Inferior parietal cortex (tissue), 1 donor: ENCODE measurements around the gene MLNR.

Experiments used
- DNase-seq: peaks from one replicate; pipeline ENCODE4 v3.0.0-alpha.2; 2016; ENCODE audit errors: extremely low spot score

Gene MLNR, protein sequence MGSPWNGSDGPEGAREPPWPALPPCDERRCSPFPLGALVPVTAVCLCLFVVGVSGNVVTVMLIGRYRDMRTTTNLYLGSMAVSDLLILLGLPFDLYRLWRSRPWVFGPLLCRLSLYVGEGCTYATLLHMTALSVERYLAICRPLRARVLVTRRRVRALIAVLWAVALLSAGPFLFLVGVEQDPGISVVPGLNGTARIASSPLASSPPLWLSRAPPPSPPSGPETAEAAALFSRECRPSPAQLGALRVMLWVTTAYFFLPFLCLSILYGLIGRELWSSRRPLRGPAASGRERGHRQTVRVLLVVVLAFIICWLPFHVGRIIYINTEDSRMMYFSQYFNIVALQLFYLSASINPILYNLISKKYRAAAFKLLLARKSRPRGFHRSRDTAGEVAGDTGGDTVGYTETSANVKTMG

DNA sequence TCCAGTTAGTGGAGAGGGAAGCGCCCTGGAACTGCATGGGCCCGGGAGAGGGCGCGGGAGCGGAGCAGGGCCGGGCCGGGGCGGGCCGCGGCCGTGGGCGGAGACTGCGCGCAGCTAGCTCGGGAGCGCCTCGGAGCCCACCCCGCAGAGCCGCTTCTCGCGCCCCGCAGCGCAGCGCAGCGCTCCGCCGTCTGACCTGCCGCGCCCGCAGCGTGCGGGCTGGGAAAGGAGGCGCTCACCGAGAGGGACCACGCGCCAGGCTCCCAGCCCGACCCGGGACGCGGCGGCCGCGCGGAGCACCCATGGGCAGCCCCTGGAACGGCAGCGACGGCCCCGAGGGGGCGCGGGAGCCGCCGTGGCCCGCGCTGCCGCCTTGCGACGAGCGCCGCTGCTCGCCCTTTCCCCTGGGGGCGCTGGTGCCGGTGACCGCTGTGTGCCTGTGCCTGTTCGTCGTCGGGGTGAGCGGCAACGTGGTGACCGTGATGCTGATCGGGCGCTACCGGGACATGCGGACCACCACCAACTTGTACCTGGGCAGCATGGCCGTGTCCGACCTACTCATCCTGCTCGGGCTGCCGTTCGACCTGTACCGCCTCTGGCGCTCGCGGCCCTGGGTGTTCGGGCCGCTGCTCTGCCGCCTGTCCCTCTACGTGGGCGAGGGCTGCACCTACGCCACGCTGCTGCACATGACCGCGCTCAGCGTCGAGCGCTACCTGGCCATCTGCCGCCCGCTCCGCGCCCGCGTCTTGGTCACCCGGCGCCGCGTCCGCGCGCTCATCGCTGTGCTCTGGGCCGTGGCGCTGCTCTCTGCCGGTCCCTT lies at the start of gene MLNR:
MLNR (plus strand) TSS at position 303 of the 820 bp plus-strand sequence; CDS start at position 303, 0 bp downstream.
- no peak for DNase-seq

DNA sequence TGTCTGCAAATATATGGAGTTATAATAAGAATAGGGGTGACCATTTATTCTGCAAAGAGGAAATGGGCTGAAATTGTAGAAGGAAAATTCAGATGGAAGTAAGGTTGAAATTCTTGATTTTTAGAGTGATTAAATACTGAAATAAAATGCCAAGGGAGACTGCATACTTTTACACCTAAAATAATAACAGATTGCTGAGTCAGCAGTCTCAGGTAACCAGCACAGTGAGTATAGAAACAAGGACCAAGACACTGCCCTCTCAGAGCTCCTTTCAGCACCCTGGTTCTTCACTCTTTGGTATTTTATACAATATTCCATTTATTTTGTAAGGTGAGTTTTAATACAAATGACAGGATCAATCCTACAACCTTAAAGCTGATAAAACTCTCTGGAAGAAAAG lies 48.8 kb upstream of the MLNR start:
- no peak for DNase-seq

DNA sequence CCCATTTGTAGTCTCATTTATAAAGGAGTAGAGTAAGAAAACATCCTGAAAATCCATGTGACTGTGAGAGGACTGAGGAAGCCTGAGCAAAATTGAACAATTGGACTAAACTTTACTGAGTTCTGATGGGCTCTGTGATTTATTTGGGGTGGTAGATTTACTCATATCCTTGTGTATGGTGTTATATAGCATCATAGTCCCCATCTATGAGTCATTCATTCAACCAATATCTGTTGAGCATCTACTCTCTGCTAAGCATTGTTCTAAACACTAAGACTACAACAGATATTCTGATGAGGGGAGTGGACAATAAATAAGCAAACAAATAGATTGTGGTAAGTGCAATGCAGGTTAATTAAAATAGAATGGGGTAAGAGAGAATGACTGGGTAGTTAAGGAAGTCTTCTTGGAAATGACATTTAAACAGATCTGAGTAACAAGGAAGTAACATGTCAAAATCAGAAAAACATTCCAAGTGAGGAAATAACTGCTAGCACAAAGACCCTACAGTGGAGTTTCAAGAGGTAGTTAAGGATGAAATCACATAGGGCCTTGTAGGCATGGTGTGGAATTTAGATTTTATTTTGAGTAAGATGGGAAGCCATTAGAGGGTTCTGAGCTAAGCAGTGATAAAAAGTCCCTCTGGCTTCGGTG lies 36.3 kb upstream of the MLNR start:
- no peak for DNase-seq

DNA sequence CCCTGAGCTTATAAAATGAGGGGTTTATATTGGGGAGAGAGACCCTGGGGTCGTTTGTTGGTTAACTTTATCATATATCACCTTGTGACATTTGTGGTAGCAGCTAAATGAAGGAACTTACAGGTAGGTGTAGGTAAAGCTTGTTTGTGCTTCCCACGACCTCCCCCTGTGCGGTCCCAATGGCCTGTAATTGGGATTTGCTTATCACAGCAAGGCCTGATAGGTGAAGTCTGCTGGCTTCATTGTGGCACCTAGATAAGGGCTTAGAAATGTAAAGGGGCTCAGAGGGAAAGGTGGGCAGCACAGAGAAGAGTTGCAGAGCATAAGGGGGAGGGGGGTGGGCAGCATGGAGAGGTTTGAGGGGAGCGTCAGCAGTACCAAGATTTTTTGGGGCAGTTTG lies 35.5 kb upstream of the MLNR start:
- DNase-seq = no peak

DNA sequence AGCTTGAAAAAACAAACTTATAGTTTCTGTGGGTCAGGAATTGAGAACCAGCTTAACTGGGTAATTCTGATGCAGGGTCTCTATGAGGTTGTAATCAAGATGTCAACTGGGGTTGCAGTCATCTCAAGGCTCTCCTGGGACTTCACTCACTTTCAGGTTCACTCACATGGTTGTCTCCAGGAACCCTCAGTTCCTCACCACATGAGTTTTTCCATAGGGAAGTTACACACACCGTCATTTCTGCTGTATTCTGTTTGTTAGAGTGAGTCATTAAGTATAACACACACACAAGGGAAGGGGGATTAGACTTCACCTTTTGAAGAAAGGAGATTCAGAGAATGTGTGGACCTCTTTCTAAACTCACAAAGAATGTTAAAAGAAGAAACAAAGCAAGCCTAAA lies 34.9 kb upstream of the MLNR start:
- DNase-seq = no peak

DNA sequence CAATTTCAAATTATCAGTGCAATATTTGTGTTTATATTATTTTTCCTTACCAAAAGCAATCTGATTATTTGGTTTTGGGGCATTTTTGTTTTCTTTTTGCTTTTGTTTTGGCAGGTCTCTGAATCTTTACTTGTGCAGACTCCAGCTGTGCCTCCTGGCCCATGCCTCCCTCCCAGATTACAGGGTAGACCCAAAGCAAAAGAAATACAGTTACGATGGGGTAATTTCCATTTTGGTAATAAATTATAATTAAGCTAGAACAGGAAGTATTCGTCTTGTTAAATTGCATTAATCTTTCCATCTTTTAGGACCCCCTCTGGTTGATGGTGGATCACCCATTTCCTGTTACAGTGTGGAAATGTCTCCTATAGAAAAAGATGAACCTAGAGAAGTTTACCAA lies 29.2 kb upstream of the MLNR start:
- DNase-seq = no peak

DNA sequence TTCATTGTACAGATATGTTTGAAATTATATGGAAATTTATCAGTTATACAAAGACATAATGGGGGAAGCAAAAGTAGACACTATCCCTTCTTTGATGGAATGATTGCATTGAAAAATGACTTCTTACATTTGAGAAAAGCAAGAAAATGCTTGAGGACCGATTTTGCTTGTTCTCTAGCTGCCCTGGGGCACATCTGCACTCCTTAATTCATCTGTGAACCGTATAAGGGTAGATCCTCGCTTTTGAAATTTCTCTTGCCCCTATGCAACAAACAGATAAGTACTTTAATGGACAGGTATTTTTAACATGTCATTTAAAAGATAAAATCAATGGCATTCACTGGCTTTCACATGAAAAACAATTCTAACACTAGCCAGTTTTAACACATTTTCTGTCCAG lies 13.5 kb upstream of the MLNR start:
- no peak for DNase-seq

DNA sequence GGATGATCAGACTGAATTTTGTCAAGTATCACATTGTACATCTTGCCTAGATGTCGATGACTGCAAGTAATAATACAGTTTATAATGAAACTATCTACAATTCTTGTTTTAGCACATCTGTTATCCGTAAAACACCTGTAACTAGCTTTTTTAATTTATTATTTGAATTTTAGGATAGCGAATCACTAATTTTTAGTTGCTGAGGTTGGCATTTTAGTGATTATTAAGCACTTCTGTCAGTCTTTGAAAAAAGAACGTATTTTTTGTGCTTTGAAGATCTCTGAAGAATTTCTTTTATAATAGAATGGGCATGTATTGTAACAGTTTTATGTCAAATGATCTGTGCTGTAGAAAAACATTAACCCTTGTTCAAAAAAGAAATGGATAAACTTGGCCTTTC lies 11.5 kb upstream of the MLNR start:
- DNase-seq = no peak

DNA sequence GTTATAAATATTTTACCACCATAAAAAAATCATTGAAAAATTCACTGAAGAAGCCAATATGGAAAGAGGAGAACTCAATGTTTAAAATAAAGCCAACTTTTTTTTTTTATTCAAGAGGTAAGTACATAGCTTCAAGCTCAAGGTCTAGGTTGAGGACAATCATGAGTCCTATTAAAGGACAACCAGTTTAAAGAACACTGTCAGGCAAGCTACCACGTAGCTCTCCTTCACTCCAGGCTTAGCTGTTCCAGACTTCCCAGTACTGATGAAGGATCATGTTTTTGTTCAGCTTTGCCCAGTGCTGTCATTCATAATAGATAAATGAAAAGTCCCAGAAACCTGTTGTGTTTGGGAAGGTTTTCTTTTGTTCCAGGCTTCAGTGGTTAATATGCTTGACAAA lies 10.0 kb upstream of the MLNR start:
- DNase-seq = no peak

DNA sequence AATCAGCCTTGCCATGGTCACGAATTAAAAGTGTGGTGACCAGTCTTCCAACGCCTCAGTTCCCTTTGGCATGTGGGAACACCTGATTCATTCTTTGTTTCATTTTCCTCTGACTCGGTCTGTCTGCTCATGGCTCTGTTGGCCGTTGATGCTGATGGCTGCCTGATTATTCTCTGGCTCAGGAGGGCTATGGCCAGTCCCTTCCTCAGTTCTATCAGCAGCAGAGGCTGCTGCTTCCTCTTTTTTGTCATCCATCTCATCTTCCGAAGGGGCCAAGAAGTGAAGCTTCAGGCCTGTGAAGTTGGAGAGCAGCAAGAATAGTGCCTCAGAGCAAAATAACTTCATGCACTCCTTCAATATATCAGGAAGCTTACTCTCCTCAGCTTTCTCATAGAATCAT lies 9.5 kb upstream of the MLNR start:
- no peak for DNase-seq

DNA sequence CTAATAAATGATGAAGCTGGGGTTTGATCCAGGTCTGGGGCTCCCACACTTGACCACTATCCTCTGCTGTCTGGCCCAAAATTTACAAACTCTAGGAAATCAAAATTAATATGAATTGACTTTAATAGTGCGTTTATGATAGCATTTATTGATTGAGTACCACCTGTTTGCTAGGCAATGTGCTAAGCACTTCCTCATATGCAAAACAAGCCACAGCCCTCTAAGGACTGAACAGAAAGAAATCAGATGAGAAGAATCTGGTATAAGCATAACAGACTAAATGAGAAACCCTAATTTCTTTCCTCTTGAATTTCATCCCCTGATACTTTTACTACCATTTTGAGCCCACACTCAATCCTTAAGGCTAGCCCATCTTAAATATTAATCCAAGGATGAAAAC lies 6.6 kb upstream of the MLNR start:
- no peak for DNase-seq

DNA sequence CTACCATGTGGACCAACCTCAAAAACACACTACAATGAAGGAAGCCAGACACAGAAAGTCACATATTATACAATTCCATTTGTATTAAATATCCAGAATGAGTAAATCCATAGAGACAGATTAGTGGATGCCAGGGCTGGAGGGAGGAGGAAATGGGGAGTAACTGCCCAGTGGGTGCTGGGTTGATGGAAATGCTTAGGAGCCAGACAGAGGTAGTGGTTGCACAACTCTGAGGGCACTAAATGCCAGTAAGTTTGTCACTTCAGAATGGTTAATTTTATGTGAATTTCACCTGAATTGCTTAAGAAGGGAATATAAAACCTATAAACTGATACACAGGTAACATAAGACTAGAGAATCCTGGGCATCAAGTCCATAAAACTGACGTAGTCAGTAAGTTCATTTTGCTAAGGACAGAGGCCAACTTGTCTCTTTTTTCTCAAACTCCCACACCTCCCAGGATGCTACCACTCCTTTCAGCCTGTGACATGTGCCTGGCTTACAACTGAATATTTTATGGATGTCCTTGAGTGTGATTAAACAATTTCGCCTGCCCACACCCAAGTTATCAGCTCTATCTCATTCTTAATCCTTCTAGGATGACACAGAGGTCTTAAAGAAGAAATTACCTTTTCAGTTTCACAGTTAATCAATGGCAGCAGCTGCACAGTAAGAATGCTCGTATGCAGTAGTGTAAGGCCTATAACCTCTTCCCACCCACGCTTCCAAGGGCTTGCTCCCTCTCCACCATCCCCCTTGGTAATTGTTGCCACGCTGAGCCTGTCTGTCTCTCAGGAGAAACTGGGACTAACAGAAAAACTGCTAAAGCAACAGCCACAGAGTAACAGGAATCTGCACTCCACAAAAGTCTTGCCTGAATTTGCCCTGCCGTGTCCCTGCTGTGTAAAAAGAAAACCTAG lies 5.9 kb upstream of the MLNR start:
- DNase-seq = no peak

DNA sequence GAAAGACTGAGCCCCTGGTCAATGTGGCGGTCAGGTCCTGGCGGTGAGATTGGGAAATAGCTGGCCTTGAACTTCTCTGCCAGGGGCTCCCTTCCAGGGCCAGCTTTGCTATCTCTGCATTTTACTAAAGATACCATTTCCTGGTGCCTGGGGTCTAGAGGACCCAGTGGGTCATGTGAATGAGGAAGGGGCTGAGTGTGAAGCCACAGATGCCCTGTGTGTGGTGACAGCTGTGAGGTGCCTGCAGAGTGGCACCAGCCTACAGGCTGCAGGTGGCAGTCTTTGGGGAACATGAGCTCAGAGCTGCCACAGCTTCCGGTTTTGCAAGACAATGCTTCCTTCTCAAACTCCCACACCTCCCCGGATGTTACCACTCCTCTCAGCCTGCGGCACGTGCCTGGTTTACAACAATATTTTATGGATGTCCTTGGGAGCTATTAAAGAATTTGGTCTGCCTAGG lies 5.2 kb upstream of the MLNR start:
- no peak for DNase-seq

DNA sequence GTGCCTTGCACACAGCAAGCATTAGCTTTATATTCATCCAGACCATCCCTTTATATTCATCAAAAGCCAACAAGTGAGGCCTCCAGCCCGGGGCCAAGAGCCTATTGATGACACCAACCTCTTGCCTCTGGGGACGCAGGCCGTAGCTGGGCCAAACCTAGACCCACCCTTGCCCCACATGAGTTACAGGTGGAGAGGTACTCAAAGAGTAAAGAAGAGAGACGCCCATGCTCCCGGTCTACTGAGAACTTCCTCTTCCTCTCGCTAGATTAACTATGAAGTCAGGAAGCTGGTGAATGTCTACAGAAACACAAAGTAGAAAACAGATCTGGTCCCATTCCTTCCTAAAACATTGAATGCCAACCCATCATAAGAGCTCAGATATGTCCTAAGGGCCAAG lies 3.8 kb upstream of the MLNR start:
- DNase-seq = no peak

DNA sequence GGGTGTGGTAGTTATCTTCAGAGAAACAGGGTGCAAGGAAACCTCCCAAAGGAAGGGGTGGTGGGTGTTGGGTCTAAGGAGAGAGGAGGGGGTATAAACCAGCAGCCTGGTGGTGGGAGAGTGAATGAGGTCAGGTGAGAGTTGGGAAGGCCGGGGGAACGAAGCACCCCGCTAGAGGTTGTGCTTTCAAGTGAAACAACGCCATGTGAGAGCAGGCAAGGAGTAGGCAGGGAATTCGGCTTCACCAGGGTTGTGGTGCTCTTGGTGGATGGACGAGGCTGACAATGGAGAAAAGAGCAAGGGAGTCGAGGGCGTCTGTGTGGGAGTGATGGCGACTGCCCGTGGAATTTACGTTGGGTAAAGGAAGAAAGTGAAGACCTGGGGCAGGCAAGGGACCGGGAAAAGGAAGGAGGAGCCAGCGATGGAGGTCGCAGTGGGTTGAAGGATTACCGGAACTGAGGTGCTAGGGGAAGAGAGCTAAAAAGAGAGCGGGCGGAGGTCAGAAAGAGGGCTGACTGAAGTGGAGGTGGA lies 2.1 kb upstream of the MLNR start:
- no peak for DNase-seq

DNA sequence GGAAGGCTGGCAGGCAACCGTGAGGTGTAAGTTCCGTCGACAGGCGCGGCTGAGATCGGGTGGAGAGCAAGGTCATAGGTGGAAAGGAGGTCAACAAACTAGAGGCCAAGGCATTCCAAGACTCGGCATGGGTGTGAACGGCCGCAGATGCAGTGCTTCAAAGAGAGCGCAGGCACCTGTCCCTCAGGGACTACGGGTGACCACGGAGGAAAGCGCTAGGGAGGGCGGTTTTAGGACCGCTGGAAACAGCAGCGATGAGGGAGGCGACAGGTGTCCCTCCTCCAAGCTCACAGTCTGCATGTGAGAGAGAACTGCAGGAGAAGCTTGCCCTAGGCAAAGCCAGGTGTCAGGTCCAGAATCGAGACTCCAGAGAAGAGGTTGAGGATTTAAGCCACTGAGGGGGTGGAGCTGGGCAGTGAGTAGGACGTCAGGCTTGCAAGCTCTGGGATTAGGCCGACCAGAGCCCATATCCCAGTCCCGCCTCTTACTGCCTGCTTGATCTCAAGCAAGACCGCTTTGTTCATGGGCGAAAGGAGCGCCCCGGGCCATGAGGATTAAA lies 1.6 kb upstream of the MLNR start:
- DNase-seq = no peak

DNA sequence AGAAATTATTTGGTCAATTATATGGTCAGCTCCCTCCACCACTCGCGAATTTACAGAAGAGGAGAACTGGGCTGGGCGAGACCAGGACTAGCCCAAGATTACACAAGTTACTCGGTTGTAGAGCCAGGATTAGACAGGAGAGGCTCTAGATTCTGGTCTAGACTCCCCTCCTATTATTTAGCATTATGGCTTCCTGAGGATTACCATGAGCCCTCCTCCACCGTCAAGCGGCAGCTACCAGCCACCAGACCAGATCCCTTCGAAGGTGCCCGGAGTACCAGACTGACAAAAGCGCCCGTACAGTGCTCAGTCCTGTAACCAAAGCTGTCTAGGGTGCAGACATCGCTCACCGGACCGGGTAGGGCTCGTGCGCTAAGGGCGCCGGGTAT lies 497 bp upstream of the MLNR start:
- DNase-seq = no peak

DNA sequence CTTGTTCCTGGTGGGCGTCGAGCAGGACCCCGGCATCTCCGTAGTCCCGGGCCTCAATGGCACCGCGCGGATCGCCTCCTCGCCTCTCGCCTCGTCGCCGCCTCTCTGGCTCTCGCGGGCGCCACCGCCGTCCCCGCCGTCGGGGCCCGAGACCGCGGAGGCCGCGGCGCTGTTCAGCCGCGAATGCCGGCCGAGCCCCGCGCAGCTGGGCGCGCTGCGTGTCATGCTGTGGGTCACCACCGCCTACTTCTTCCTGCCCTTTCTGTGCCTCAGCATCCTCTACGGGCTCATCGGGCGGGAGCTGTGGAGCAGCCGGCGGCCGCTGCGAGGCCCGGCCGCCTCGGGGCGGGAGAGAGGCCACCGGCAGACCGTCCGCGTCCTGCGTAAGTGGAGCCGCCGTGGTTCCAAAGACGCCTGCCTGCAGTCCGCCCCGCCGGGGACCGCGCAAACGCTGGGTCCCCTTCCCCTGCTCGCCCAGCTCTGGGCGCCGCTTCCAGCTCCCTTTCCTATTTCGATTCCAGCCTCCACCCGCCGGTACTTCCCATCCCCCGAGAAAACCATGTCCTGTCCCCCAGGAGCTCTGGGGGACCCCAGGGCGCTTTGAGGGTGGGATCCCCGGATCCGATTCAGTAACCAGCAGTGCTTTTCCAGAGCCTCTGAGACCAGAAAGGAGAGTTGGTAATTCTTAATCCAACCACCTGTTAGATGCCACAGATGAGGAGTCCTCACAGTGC lies 885 bp downstream of the MLNR start:
- no peak for DNase-seq

DNA sequence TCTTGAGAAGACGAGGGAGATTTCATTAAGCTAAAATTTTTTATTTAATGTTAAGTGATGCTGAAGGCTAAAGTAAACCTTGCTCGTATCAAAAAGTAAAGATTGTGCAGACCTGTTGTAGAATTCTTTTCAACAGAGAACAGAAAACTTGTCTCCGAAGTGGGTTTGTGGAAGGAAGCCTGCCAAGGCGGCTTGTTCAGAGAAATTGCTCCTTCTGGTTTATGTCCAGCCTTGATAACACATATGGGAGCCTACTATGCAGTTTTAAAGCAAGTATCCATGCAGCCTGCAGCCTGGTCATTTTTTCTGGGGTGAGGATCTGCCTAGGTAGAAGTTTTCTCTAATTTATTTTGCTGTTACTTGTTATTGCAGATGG lies 1.4 kb downstream of the MLNR start:
- DNase-seq = no peak
